Fibroblast of lung (primary cell): Measurements from ENCODE around the gene CUL1.

Source experiments
- EZH2 ChIP-seq: IDR thresholded peaks from 2 replicates; pipeline ENCODE4 v1.5.1; 2012; ENCODE audit warnings: low read length, control low read depth, mild to moderate bottlenecking; ENCODE audit errors: missing control alignments
- TF ChIP-seq, protein P1 (sequence below), 2 donors: IDR thresholded peaks in 1 of 2; conservative IDR thresholded peaks in 1 of 2; 1 replicate in 1 of 2; 2 replicates in 1 of 2; pipeline ENCODE4 v1.5.1; 2011 to 2012; ENCODE audit warnings: low read length in 2 of 2, control low read depth in 1 of 2, inconsistent platforms in 1 of 2, low read depth in 1 of 2, mild to moderate bottlenecking in 1 of 2

DNA sequence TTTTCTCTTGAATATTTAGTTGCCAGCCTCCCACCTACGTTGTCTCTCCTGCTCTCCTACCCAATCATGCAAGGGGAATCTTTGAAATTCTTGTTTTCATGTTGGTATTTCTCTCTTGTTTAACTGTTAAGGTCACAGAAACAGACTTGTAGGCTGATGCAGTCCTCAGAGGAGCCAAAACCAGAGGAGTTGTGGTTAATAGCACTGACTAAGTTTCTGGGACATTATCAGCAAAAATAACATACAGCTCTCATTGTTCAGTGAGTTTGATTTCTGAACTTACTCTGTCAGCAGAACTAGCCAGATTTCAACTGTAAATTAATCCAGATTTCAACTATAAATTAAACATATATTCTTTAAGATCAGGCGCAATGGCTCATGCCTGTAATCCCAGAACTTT is 11.1 kb upstream of the CUL1 start:
- TF ChIP-seq, protein P1, sequence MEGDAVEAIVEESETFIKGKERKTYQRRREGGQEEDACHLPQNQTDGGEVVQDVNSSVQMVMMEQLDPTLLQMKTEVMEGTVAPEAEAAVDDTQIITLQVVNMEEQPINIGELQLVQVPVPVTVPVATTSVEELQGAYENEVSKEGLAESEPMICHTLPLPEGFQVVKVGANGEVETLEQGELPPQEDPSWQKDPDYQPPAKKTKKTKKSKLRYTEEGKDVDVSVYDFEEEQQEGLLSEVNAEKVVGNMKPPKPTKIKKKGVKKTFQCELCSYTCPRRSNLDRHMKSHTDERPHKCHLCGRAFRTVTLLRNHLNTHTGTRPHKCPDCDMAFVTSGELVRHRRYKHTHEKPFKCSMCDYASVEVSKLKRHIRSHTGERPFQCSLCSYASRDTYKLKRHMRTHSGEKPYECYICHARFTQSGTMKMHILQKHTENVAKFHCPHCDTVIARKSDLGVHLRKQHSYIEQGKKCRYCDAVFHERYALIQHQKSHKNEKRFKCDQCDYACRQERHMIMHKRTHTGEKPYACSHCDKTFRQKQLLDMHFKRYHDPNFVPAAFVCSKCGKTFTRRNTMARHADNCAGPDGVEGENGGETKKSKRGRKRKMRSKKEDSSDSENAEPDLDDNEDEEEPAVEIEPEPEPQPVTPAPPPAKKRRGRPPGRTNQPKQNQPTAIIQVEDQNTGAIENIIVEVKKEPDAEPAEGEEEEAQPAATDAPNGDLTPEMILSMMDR (conservative IDR thresholded peaks at IDR 0.05 in 1 of 2, IDR thresholded peaks at IDR 0.05 in 1 of 2; ENCODE audit: low read depth in 1 of 2, low read length in 2 of 2) = no peak
- no peak for TF ChIP-seq EZH2
